Measurements from ENCODE around the gene ZNF793.

ZNF793 gene

DNA sequence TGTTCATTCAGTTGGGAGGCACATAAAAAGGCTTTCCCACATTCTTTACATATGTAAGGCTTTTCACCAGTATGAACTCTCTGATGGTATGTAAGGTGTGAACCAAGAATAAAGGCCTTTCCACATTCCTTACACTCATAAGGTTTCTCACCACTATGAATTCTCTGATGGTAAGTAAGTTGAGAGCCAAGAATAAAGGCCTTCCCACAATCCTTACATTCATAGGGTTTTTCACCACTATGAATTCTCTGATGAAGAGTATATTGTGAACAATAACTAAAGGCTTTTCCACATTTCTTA is 58.6 kb downstream of the ZNF793 start:
- Histone ChIP-seq H2BK5ac (ENCODE audit: low read depth, low read length, poor library complexity, severe bottlenecking) (no peak overlapping the region), H3K4ac (ENCODE audit: low read depth in 1 of 2, low read length in 2 of 2) (no peak overlapping the region), H3K79me1 (replicated peaks; ENCODE audit: low read length, poor library complexity, severe bottlenecking) (peaks cover 5% of the 10 kb centered on the region), H3K18ac (ENCODE audit: low read depth in 1 of 2, low read length in 2 of 2) (no peak overlapping the region), H3K9me3 (ENCODE audit: control insufficient read depth, low read length) (peaks cover 4% of the 10 kb centered on the region), H2BK15ac (ENCODE audit: low read depth, poor library complexity, severe bottlenecking) (no peak overlapping the region), H3K4me3 (ENCODE audit: insufficient read depth in 1 of 2, low read depth in 1 of 2, low read length in 2 of 2) (peak overlapping the region in 1 of 2 experiments; percentile 31), H4K8ac (ENCODE audit: low read length) (no peak overlapping the region), H2AFZ (ENCODE audit: low read depth, low read length) (no peak overlapping the region), H3K36me3 (ENCODE audit: control insufficient read depth in 1 of 2, insufficient read depth in 2 of 2, low read depth in 1 of 2, low read length in 2 of 2) (peaks cover 3 to 25% of the 10 kb centered on the region in 2 experiments), H2AK5ac (ENCODE audit: low read length, severe bottlenecking) (no peak overlapping the region), H3K4me2 (ENCODE audit: low read length, poor library complexity, severe bottlenecking) (no peak overlapping the region), H2BK120ac (ENCODE audit: low read depth, low read length) (no peak overlapping the region), H3K27me3 (ENCODE audit: control insufficient read depth in 1 of 2, insufficient read depth in 1 of 2, low read length in 2 of 2) (no peaks in the 10 kb centered on the region), H3K14ac (ENCODE audit: low read length in 2 of 2) (no peak overlapping the region), H3K4me1 (ENCODE audit: control insufficient read depth, insufficient read depth, low read depth, low read length) (no peaks in the 10 kb centered on the region), H3K23ac (ENCODE audit: low read length in 2 of 2) (no peak overlapping the region), H2BK12ac (ENCODE audit: low read length in 2 of 2) (no peak overlapping the region), H3K9ac (ENCODE audit: low read length) (no peak overlapping the region), H4K91ac (ENCODE audit: low read length) (no peak overlapping the region), H3K27ac (ENCODE audit: low read length, poor library complexity, severe bottlenecking) (no peak overlapping the region)
- DNase-seq = no peak

DNA sequence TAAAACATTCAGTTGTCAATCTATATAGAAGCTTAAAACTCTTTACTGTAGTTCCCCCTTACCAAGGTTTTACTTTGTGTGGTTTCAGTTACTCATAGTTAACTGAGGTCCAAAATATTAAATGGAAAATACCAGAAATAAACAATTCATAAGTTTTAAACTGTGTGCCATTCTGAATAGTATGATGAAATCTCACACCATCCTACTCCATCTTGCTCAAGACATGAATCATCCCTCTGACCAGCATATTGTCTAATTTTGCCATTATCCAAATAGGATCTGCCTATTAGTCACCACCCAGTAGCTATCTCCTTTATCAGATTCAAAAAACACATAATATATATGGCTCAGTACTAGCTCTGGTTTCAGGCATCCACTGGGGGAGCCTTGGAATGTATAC is 65.5 kb downstream of the ZNF793 start:
- no peaks in the 10 kb centered on the region for H3K27me3 ChIP-seq (ENCODE audit: control insufficient read depth in 1 of 2, insufficient read depth in 1 of 2, low read length in 2 of 2)
- H4K8ac ChIP-seq (ENCODE audit: low read length) = no peak overlapping the region
- no peak overlapping the region for H3K9ac ChIP-seq (ENCODE audit: low read length)
- peaks cover 6% of the 10 kb centered on the region for H3K9me3 ChIP-seq (ENCODE audit: control insufficient read depth, low read length)
- no peaks in the 10 kb centered on the region for H3K4me1 ChIP-seq (ENCODE audit: control insufficient read depth, insufficient read depth, low read depth, low read length)
- H3K27ac ChIP-seq (ENCODE audit: low read length, poor library complexity, severe bottlenecking) = no peak overlapping the region
- no peak overlapping the region for H2BK120ac ChIP-seq (ENCODE audit: low read depth, low read length)
- peaks cover 6 to 9% of the 10 kb centered on the region in 2 experiments for H3K36me3 ChIP-seq (ENCODE audit: control insufficient read depth in 1 of 2, insufficient read depth in 2 of 2, low read depth in 1 of 2, low read length in 2 of 2)
- no peak overlapping the region for H4K91ac ChIP-seq (ENCODE audit: low read length)
- DNase-seq = no peak
- H3K4ac ChIP-seq (ENCODE audit: low read depth in 1 of 2, low read length in 2 of 2) = no peak overlapping the region
- H2BK15ac ChIP-seq (ENCODE audit: low read depth, poor library complexity, severe bottlenecking) = no peak overlapping the region
- no peak overlapping the region for H3K4me2 ChIP-seq (ENCODE audit: low read length, poor library complexity, severe bottlenecking)
- no peak overlapping the region for H2AK5ac ChIP-seq (ENCODE audit: low read length, severe bottlenecking)
- no peak overlapping the region for H3K4me3 ChIP-seq (ENCODE audit: insufficient read depth in 1 of 2, low read depth in 1 of 2, low read length in 2 of 2)
- H3K23ac ChIP-seq (ENCODE audit: low read length in 2 of 2) = no peak overlapping the region
- peaks cover 7% of the 10 kb centered on the region for H3K79me1 ChIP-seq (replicated peaks; ENCODE audit: low read length, poor library complexity, severe bottlenecking)
- no peak overlapping the region for H2AFZ ChIP-seq (ENCODE audit: low read depth, low read length)
- no peak overlapping the region for H2BK12ac ChIP-seq (ENCODE audit: low read length in 2 of 2)
- no peak overlapping the region for H3K14ac ChIP-seq (ENCODE audit: low read length in 2 of 2)
- no peak overlapping the region for H3K18ac ChIP-seq (ENCODE audit: low read depth in 1 of 2, low read length in 2 of 2)
- no peak overlapping the region for H2BK5ac ChIP-seq (ENCODE audit: low read depth, low read length, poor library complexity, severe bottlenecking)

DNA sequence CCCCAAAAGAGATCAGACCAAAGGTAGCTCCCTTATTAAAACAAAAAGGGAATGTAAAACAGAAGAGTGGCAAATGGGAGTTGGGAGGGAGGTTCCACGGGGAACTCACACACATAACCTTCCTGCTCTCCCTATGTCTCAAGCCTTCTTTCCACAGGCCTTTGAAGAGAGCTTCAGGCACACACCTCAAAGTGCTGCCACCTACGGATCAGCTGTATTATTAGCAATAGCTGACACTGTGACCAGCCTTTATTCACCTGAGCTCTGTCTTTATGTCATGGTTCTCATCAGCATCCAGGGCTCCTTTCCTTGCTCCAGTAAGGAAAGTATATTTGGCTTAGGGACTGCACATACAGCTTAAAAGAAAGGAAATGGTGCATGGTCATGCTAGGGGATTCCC is 76.6 kb downstream of the ZNF793 start:
- Histone ChIP-seq H3K79me1 (replicated peaks; ENCODE audit: low read length, poor library complexity, severe bottlenecking) (peaks cover 22% of the 10 kb centered on the region), H2BK5ac (ENCODE audit: low read depth, low read length, poor library complexity, severe bottlenecking) (no peak overlapping the region), H3K4ac (ENCODE audit: low read depth in 1 of 2, low read length in 2 of 2) (no peak overlapping the region), H3K18ac (ENCODE audit: low read depth in 1 of 2, low read length in 2 of 2) (no peak overlapping the region), H3K9me3 (ENCODE audit: control insufficient read depth, low read length) (peaks cover 90% of the 10 kb centered on the region), H3K4me3 (ENCODE audit: insufficient read depth in 1 of 2, low read depth in 1 of 2, low read length in 2 of 2) (peak overlapping the region in 1 of 2 experiments; percentile 25), H3K23ac (ENCODE audit: low read length in 2 of 2) (no peak overlapping the region), H2BK120ac (ENCODE audit: low read depth, low read length) (no peak overlapping the region), H2BK12ac (ENCODE audit: low read length in 2 of 2) (no peak overlapping the region), H3K27me3 (ENCODE audit: control insufficient read depth in 1 of 2, insufficient read depth in 1 of 2, low read length in 2 of 2) (no peaks in the 10 kb centered on the region), H3K9ac (ENCODE audit: low read length) (no peak overlapping the region), H2AFZ (ENCODE audit: low read depth, low read length) (no peak overlapping the region), H4K91ac (ENCODE audit: low read length) (no peak overlapping the region), H2BK15ac (ENCODE audit: low read depth, poor library complexity, severe bottlenecking) (no peak overlapping the region), H3K14ac (ENCODE audit: low read length in 2 of 2) (no peak overlapping the region), H3K4me1 (ENCODE audit: control insufficient read depth, insufficient read depth, low read depth, low read length) (no peaks in the 10 kb centered on the region), H2AK5ac (ENCODE audit: low read length, severe bottlenecking) (no peak overlapping the region), H3K36me3 (ENCODE audit: control insufficient read depth in 1 of 2, insufficient read depth in 2 of 2, low read depth in 1 of 2, low read length in 2 of 2) (peaks cover 23 to 54% of the 10 kb centered on the region in 2 experiments), H3K4me2 (ENCODE audit: low read length, poor library complexity, severe bottlenecking) (no peak overlapping the region), H3K27ac (ENCODE audit: low read length, poor library complexity, severe bottlenecking) (no peak overlapping the region), H4K8ac (ENCODE audit: low read length) (no peak overlapping the region)
- 53% methylated on average over 2 of the region's 2 CpGs for WGBS
- no peak for DNase-seq

All from mesenchymal stem cell (in vitro differentiated cells and primary cell).